ENCODE data around the gene HILPDA. TPM values are rescaled to one million over a fixed set of nuclear protein-coding genes. Genes with fewer than 3 reads are reported as not detected.

HILPDA gene
- total and polyA plus RNA-seq, 2 of the 4 experiments (the other 2 are of a cell fraction): 31.2 to 35.6 TPM

- H2BK120ac ChIP-seq (ENCODE audit: low read depth, low read length): no peak overlapping the region
- no peak overlapping the region for H3K4me3 ChIP-seq (ENCODE audit: insufficient read depth, low read depth, low read length)
- dilution Hi-C loops (cut with HindIII; ENCODE audit: low sequenced_read_pairs, unreplicated experiment) (no loop called here), in situ Hi-C loops (cut with MboI; ENCODE audit: low sequenced_read_pairs) (loop anchor here (25.0 kb wide), 1 partner anchor 428 kb away; no protein-coding TSS in a partner anchor), intact Hi-C loops (cut with micrococcal nuclease) (loop anchor here (1.0 kb wide), 2 partner anchors 32 to 61 kb away; no protein-coding TSS in a partner anchor)
- no peak overlapping the region for H4K5ac ChIP-seq (ENCODE audit: low read depth, low read length)
- H4K91ac ChIP-seq (ENCODE audit: insufficient read depth, low read depth, low read length): no peak overlapping the region
- H2AK5ac ChIP-seq (ENCODE audit: low read depth, low read length): no peak overlapping the region
- H2AK9ac ChIP-seq (replicated peaks; ENCODE audit: low read depth, low read length, poor library complexity): no peak overlapping the region
- no peaks in the 10 kb centered on the region for H3K27me3 ChIP-seq (ENCODE audit: control insufficient read depth, insufficient read depth, low read length)
- WGBS, 2 experiments (ENCODE audit: extremely low coverage in 2 of 2, insufficient read length in 1 of 2): 64% methylated on average over 2 of the region's 3 CpGs; no CpG with 5 or more reads in 1 of the 2 experiments
- no peak overlapping the region for H2AFZ ChIP-seq (replicated peaks; ENCODE audit: low read length, poor library complexity)
- DNase-seq (no peak), ATAC-seq (ENCODE audit: low read depth) (no peak)
- no peaks in the 10 kb centered on the region for H3K9me3 ChIP-seq (ENCODE audit: control insufficient read depth, insufficient read depth, low read length)
- no peak overlapping the region; the same call in 1 of the 2 replicates for H3K9ac ChIP-seq (ENCODE audit: low read depth, low read length)
- H3K23ac ChIP-seq (ENCODE audit: low read depth, low read length): peak overlapping the region; percentile 15; the same call in 1 of the 2 replicates
- peaks cover 10% of the 10 kb centered on the region for H3K36me3 ChIP-seq (ENCODE audit: control insufficient read depth, insufficient read depth, low read length)
- H3K4ac ChIP-seq (ENCODE audit: low read depth, low read length): no peak overlapping the region
- H3K18ac ChIP-seq (ENCODE audit: low read depth, low read length): no peak overlapping the region
- H4K8ac ChIP-seq (ENCODE audit: low read depth in 2 of 2, low read length in 2 of 2): no peak overlapping the region
- no peak overlapping the region for H3K56ac ChIP-seq (ENCODE audit: extremely low read depth, insufficient read depth, low read length)
- 0 out of 2 replicates have a peak, but pooled peaks cover 6% of the 10 kb centered on the region for H3K9me1 ChIP-seq (ENCODE audit: insufficient read depth, low read length)
- TF ChIP-seq FOS (IDR thresholded peaks at IDR 0.05; ENCODE audit: low read depth, low read length) (no peak), ELK1 (IDR thresholded peaks at IDR 0.05; ENCODE audit: borderline replicate concordance, low read depth, low read length) (no peak), RCOR1 (IDR thresholded peaks at IDR 0.05; ENCODE audit: insufficient replicate concordance, low read length) (no peak), USF2 (IDR thresholded peaks at IDR 0.05; ENCODE audit: low read depth, low read length) (no peak), CTCF (conservative IDR thresholded peaks at IDR 0.05; ENCODE audit: low read depth, low read length) (no peak), SMC3 (IDR thresholded peaks at IDR 0.05; ENCODE audit: low read depth, low read length) (no peak), MXI1 (IDR thresholded peaks at IDR 0.05; ENCODE audit: borderline replicate concordance, low read depth, low read length) (no peak), MAZ (IDR thresholded peaks at IDR 0.05; ENCODE audit: borderline replicate concordance, low read depth, low read length) (no peak), MAFK (IDR thresholded peaks at IDR 0.05; ENCODE audit: low read depth, low read length) (no peak), CHD1 (IDR thresholded peaks at IDR 0.05; ENCODE audit: low read depth, low read length) (no peak), NFE2L2 (IDR thresholded peaks at IDR 0.05; ENCODE audit: low read depth, low read length) (no peak), RAD21 (IDR thresholded peaks at IDR 0.05; ENCODE audit: low read length) (no peak), POLR2A (IDR thresholded peaks at IDR 0.05; ENCODE audit: low read depth, low read length) (no peak), RFX5 (IDR thresholded peaks at IDR 0.05; ENCODE audit: low read depth, low read length) (no peak), CEBPB (IDR thresholded peaks at IDR 0.05; ENCODE audit: low read depth, low read length) (no peak), BHLHE40 (IDR thresholded peaks at IDR 0.05; ENCODE audit: low read depth, low read length) (no peak)
- peaks cover 24% of the 10 kb centered on the region for H4K20me1 ChIP-seq (ENCODE audit: insufficient read depth, low read length)
- no TSS peak for BruUV-seq (replicated peaks)
- H3K4me1 ChIP-seq (ENCODE audit: control insufficient read depth, insufficient read depth, low read length): peaks cover 15% of the 10 kb centered on the region
- H3K27ac ChIP-seq (ENCODE audit: insufficient read depth, low read length): no peak overlapping the region
- no peak overlapping the region for H2BK15ac ChIP-seq (ENCODE audit: low read depth, low read length)
- H2BK20ac ChIP-seq (ENCODE audit: low read depth, low read length): no peak overlapping the region
- ChIA-PET CTCF (interaction anchor here (1.0 to 4.2 kb wide), 2 partner anchors 23 to 32 kb away, joined by 3 to 71 read pairs; no protein-coding TSS in a partner anchor), POLR2A (ENCODE audit: unreplicated experiment) (no interaction called here)
- H3K4me2 ChIP-seq (ENCODE audit: low read depth, low read length): no peak overlapping the region
- H2BK5ac ChIP-seq (ENCODE audit: low read depth, low read length, poor library complexity, severe bottlenecking): no peak overlapping the region
- H3K79me1 ChIP-seq (ENCODE audit: low read depth in 1 of 2, low read length in 2 of 2): peaks cover 14 to 41% of the 10 kb centered on the region in 2 experiments; a peak in 3 of 4 replicates
- H3K14ac ChIP-seq (replicated peaks; ENCODE audit: low read depth, low read length): no peak overlapping the region
Observed at GRCh38 chr7:128458956-128459355, 3.3 kb downstream of the HILPDA start.

Measured in IMR-90 (cell line).